Measurements from ENCODE around the gene FAM111A. TPM values are rescaled to one million over a fixed set of nuclear protein-coding genes. Genes with fewer than 3 reads are reported as not detected.
"Not testable (repeated sequence)": the region's sequence is repeated elsewhere in the genome, so short reads cannot be mapped to it uniquely, and the experiment has no call there.

The FAM111A gene
- total RNA-seq, result 10 to 100 TPM; 41.5 to 43.4 TPM
- polyA plus RNA-seq (ENCODE audit: insufficient read depth, low read depth, low replicate concordance), result 12.3 TPM
- long read RNA-seq, donor 1, full-length matches to known transcripts, result 7 of 7 reads
- long read RNA-seq, donor 1, partial matches to known transcripts, result 0 of 7 reads
- long read RNA-seq, donor 1, other reads (novel, unspliced or antisense), result 0 of 7 reads
- long read RNA-seq, donor 2, partial matches to known transcripts, result 0 of 3 reads
- long read RNA-seq, donor 2, other reads (novel, unspliced or antisense), result 0 of 3 reads

GRCh38 chr11:59142530-59143507 is at the start of gene FAM111A:
Gene FAM111A, plus strand, starts transcription at chr11:59142856. Its CDS starts 6,017 bp downstream, at chr11:59148873.
- intact Hi-C loops (cut with DNase I; ENCODE audit: low total_unique reads), result no loop called here
- Histone ChIP-seq H3K4me3 (peak within 1 kb of the TSS; percentile 79 to 82), H3K4me1 (peaks cover 4% of the 10 kb centered on the region), H3K36me3 (ENCODE audit: low read depth, missing control alignments) (no peaks in the 10 kb centered on the region), H3K9me3 (no peaks in the 10 kb centered on the region), H3K27me3 (no peaks in the 10 kb centered on the region), H3K27ac (peak within 1 kb of the TSS; percentile 93 to 96)
- peak; percentile 90 for DNase-seq
- 0% methylated on average over 36 to 50 of the region's 50 CpGs for WGBS, 2 donors
- TF ChIP-seq CTCF (IDR thresholded peaks at IDR 0.05) (no peak), POLR2A (IDR thresholded peaks at IDR 0.05) (no peak)

GRCh38 chr11:59093576-59093975 is 49.1 kb upstream of the FAM111A start:
- DNase-seq; H3K4me1 ChIP-seq; H3K36me3 ChIP-seq (ENCODE audit: low read depth, missing control alignments); H3K9me3 ChIP-seq; H3K27me3 ChIP-seq; intact Hi-C loops (cut with DNase I; ENCODE audit: low total_unique reads); H3K4me3 ChIP-seq; H3K27ac ChIP-seq: not testable (repeated sequence)

- intact Hi-C loops (cut with DNase I; ENCODE audit: low total_unique reads); DNase-seq: not testable (repeated sequence)
- WGBS, 2 donors, result 19 to 56% methylated on average over 1 of the region's 1 CpG
Observed at GRCh38 chr11:59095225-59095624, 47.4 kb upstream of the FAM111A start.

GRCh38 chr11:59095972-59096575 is 46.6 kb upstream of the FAM111A start:
- H3K27ac ChIP-seq; H3K36me3 ChIP-seq (ENCODE audit: low read depth, missing control alignments); H3K4me1 ChIP-seq; DNase-seq; H3K27me3 ChIP-seq; intact Hi-C loops (cut with DNase I; ENCODE audit: low total_unique reads); H3K9me3 ChIP-seq; H3K4me3 ChIP-seq: not testable (repeated sequence)
- 71 to 76% methylated on average over 5 of the region's 5 CpGs for WGBS, 2 donors

More at GRCh38 chr11:59095225-59095624, 47.4 kb upstream of the FAM111A start:
- H3K27ac ChIP-seq; H3K4me1 ChIP-seq; H3K36me3 ChIP-seq (ENCODE audit: low read depth, missing control alignments); H3K9me3 ChIP-seq; H3K4me3 ChIP-seq; H3K27me3 ChIP-seq: not testable (repeated sequence)

GRCh38 chr11:59097113-59097708 is 45.4 kb upstream of the FAM111A start:
- no peaks in the 10 kb centered on the region for H3K36me3 ChIP-seq (ENCODE audit: low read depth, missing control alignments)
- no peak overlapping the region for H3K4me3 ChIP-seq
- WGBS, 2 donors, result 91 to 96% methylated on average over 5 of the region's 5 CpGs
- DNase-seq, result peak; percentile 62
- no peak overlapping the region for H3K27ac ChIP-seq
- peaks cover 3% of the 10 kb centered on the region for H3K4me1 ChIP-seq
- TF ChIP-seq CTCF (IDR thresholded peaks at IDR 0.05), result peak in 2 of 3 experiments; percentile 28 to 56
- no peak for TF ChIP-seq POLR2A (IDR thresholded peaks at IDR 0.05)
- H3K27me3 ChIP-seq, result no peaks in the 10 kb centered on the region
- intact Hi-C loops (cut with DNase I; ENCODE audit: low total_unique reads), result no loop called here
- H3K9me3 ChIP-seq, result no peaks in the 10 kb centered on the region

- H3K9me3 ChIP-seq; H3K27me3 ChIP-seq; DNase-seq; H3K36me3 ChIP-seq (ENCODE audit: low read depth, missing control alignments); intact Hi-C loops (cut with DNase I; ENCODE audit: low total_unique reads); H3K27ac ChIP-seq; H3K4me1 ChIP-seq; H3K4me3 ChIP-seq: not testable (repeated sequence)
- WGBS, 2 donors, result 85 to 91% methylated on average over 8 of the region's 8 CpGs
Observed at GRCh38 chr11:59097938-59098337, 44.7 kb upstream of the FAM111A start.
